CD4-positive, CD25-positive, alpha-beta regulatory T cell (primary cell): Measurements from ENCODE around the gene USP31. TPM values are rescaled to one million over a fixed set of nuclear protein-coding genes. Genes with fewer than 3 reads are reported as not detected.

Source experiments
- ATAC-seq, 2 donors: fragments of 150-1000 bp; cut with Tn5 transposase; one replicate each; pipeline ENCODE4 v1.10.0; 2021; ENCODE audit warnings: low read depth in 2 of 2, moderate number of reproducible peaks in 2 of 2, moderate library complexity in 1 of 2
- DNase-seq, 3 donors: peaks; one replicate each; pipeline versions ENCODE4 v3.0.0 to v3.0.0-alpha.2; 2012 to 2022; ENCODE audit warnings: mixed read lengths in 1 of 3
- H3K27ac ChIP-seq: one replicate; pipeline ENCODE4 v1.7.0; 2013; ENCODE audit warnings: mild to moderate bottlenecking, low read length; ENCODE audit not compliant: insufficient read depth, poor library complexity, severe bottlenecking
- H3K27me3 ChIP-seq: one replicate; pipeline ENCODE4 v1.7.0; 2013; ENCODE audit warnings: low read length; ENCODE audit not compliant: control insufficient read depth, insufficient read depth
- H3K36me3 ChIP-seq: one replicate; pipeline ENCODE4 v1.7.0; 2013; ENCODE audit warnings: mild to moderate bottlenecking, low read length, moderate library complexity; ENCODE audit not compliant: control insufficient read depth, insufficient read depth
- H3K4me1 ChIP-seq: 2 replicates; pipeline ENCODE4 v1.7.0; 2013; ENCODE audit warnings: mild to moderate bottlenecking, low read length; ENCODE audit not compliant: insufficient read depth, control insufficient read depth, poor library complexity, severe bottlenecking
- H3K4me3 ChIP-seq: one replicate; pipeline ENCODE4 v1.7.0; 2013; ENCODE audit warnings: low read depth, mild to moderate bottlenecking, low read length, moderate library complexity
- H3K9me3 ChIP-seq, 2 experiments: 1 replicate in 1 of 2; 2 replicates in 1 of 2; pipeline ENCODE4 v1.7.0; 2013; ENCODE audit warnings: low read length in 2 of 2, mild to moderate bottlenecking in 1 of 2, moderate library complexity in 1 of 2; ENCODE audit not compliant: control insufficient read depth in 2 of 2
- H3K27ac Mint-ChIP-seq, 3 donors: one replicate each; pipeline ENCODE4 v1.8.0; 2020 to 2022; ENCODE audit warnings: mild to moderate bottlenecking in 3 of 3, mixed read lengths in 3 of 3, moderate library complexity in 2 of 3
- H3K27me3 Mint-ChIP-seq: one replicate; pipeline ENCODE4 v1.8.0; 2022; ENCODE audit warnings: mild to moderate bottlenecking, mixed read lengths
- H3K36me3 Mint-ChIP-seq: one replicate; pipeline ENCODE4 v1.8.0; 2020; ENCODE audit warnings: mixed read lengths
- H3K4me1 Mint-ChIP-seq, 4 donors: one replicate each; pipeline ENCODE4 v1.8.0; 2020 to 2022; ENCODE audit warnings: mixed read lengths in 4 of 4, mild to moderate bottlenecking in 1 of 4
- H3K4me3 Mint-ChIP-seq, 4 donors: one replicate each; pipeline ENCODE4 v1.8.0; 2020 to 2022; ENCODE audit warnings: mild to moderate bottlenecking in 4 of 4, mixed read lengths in 4 of 4, moderate library complexity in 3 of 4
- H3K9me3 Mint-ChIP-seq, 7 donors: one replicate each; pipeline ENCODE4 v1.8.0; 2020 to 2022; ENCODE audit warnings: mixed read lengths in 7 of 7, mild to moderate bottlenecking in 3 of 7, moderate library complexity in 2 of 7
- polyA plus RNA-seq, 4 donors: library from polyadenylated mRNA; unstranded; fragments of 300-500 nt; fragmentation: Illumina TruSeq; gene quantifications; one replicate each; pipeline ENCODE4 v1.2.3, GENCODE V29; 2021
- total RNA-seq: library from RNA; stranded (reverse); gene quantifications from one replicate; pipeline ENCODE4 v1.2.3, GENCODE V29; 2022

Gene USP31
- total and polyA plus RNA-seq, 5 donors from 2014 or later, result 0.13 to 4.2 (median 0.40) TPM

DNA sequence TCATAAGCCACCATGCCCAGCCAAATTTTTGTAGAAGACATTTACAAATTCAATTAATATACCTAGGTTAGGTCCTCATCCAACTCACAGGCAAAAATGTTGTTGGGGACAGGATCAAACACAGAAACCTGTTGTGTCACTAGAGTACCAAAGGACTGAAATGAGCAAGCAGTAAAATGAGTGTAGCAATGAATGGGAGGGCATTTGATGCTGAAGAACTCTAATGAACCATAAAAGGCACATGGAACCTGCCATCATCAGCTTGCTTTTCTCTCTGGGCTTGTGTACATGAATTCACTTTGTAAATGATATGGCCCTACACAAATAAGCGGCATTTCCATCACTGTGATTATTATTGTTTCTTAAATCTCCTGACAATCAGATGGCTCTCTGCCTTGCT is 17.8 kb downstream of the USP31 start:
- no peak for DNase-seq
- no peaks in the 10 kb centered on the region for H3K27me3 ChIP-seq
- no peak for ATAC-seq
- H3K27me3 Mint-ChIP-seq, result no peaks in the 10 kb centered on the region
- H3K4me1 ChIP-seq, result no peaks in the 10 kb centered on the region
- no peak overlapping the region for H3K4me3 ChIP-seq
- H3K27ac Mint-ChIP-seq, result no peak overlapping the region
- peaks cover 0 to 6% (median 5%) of the 10 kb centered on the region in 4 donors for H3K4me1 Mint-ChIP-seq
- H3K9me3 ChIP-seq, result peaks cover 0 to 8% of the 10 kb centered on the region in 2 experiments
- H3K4me3 Mint-ChIP-seq, result no peak overlapping the region
- no peak overlapping the region for H3K27ac ChIP-seq
- H3K36me3 Mint-ChIP-seq, result no peaks in the 10 kb centered on the region
- no peaks in the 10 kb centered on the region for H3K36me3 ChIP-seq
- peaks cover 0 to 8% (median 4%) of the 10 kb centered on the region in 7 donors for H3K9me3 Mint-ChIP-seq

DNA sequence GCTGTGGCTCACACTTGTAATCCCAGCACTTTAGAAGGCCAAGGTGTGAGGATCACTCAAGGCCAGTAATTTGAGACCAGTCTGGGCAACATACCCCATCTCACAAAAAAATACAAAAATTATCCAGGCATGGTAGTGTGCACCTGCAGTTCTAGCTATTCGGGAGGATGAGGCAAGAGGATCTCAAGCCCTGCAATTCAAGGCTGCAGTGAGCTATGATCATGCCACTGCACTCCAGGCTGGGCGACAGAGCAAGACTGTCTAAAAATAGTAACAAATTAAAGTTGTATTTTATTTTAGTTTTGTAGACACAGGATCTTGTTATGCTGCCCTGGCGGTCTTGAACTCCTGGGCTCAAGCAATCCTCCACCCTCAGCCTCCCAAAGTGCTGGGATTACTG is 18.2 kb downstream of the USP31 start:
- Mint-ChIP-seq H3K4me3 (no peak overlapping the region), H3K27ac (no peak overlapping the region), H3K27me3 (no peaks in the 10 kb centered on the region), H3K4me1 (peaks cover 0 to 6% (median 5%) of the 10 kb centered on the region in 4 donors), H3K36me3 (no peaks in the 10 kb centered on the region), H3K9me3 (peaks cover 0 to 8% (median 2%) of the 10 kb centered on the region in 7 donors)
- H3K4me1 ChIP-seq, result no peaks in the 10 kb centered on the region
- no peaks in the 10 kb centered on the region for H3K36me3 ChIP-seq
- no peaks in the 10 kb centered on the region for H3K27me3 ChIP-seq
- peaks cover 0 to 8% of the 10 kb centered on the region in 2 experiments for H3K9me3 ChIP-seq
- ATAC-seq (no peak), DNase-seq (no peak)
- no peak overlapping the region for H3K27ac ChIP-seq
- H3K4me3 ChIP-seq, result no peak overlapping the region

DNA sequence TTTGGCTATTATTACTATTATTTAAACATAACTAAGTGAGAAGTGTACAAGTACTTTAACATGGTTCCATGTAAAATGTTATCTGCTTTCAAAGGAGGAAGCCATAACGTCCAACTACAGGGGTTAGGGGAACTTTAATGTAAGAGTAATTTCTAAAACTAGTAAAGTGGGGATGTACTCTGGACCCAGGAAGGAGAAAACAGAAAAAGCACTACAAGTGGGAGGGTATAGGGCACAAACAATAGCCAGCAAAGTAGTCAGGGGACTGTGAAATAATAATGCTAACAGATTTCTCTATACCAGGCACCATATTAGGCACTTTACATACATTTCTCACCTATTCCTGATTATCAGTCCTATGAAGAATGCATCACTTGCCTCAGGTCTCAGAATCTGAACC is 19.6 kb downstream of the USP31 start:
- no peaks in the 10 kb centered on the region for H3K36me3 ChIP-seq
- H3K9me3 ChIP-seq, result peaks cover 0 to under 1% of the 10 kb centered on the region in 2 experiments
- H3K27me3 ChIP-seq, result no peaks in the 10 kb centered on the region
- no peak for DNase-seq
- no peaks in the 10 kb centered on the region for H3K4me1 ChIP-seq
- ATAC-seq, result no peak
- H3K4me1 Mint-ChIP-seq, result peaks cover 0 to 8% (median 2%) of the 10 kb centered on the region in 4 donors
- H3K27ac ChIP-seq, result no peak overlapping the region
- H3K36me3 Mint-ChIP-seq, result no peaks in the 10 kb centered on the region
- no peak overlapping the region for H3K4me3 ChIP-seq
- no peak overlapping the region for H3K4me3 Mint-ChIP-seq
- no peaks in the 10 kb centered on the region for H3K27me3 Mint-ChIP-seq
- peaks cover 0 to 2% (median 0%) of the 10 kb centered on the region in 7 donors for H3K9me3 Mint-ChIP-seq
- no peak overlapping the region for H3K27ac Mint-ChIP-seq

DNA sequence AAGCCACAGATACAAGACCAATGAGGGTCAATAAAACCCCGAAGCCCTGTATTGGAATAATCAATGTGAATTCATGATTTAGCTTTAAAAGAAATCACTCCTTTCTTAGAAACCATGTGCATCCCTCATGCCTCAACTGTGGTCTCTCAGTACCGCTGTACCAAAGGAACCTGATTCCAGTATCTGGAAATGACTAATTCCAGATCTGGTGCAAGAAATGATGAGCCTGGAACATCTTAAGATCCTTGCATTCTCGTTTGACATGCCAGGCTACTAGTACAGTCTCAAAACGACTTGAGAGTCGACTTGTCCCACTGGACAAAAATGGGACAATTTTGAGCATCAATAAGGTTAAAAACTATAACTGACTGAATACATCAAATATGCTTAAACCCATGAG is 21.2 kb downstream of the USP31 start:
- Histone ChIP-seq H3K9me3 (no peaks in the 10 kb centered on the region), H3K27me3 (no peaks in the 10 kb centered on the region), H3K4me1 (no peaks in the 10 kb centered on the region), H3K27ac (no peak overlapping the region), H3K4me3 (no peak overlapping the region), H3K36me3 (no peaks in the 10 kb centered on the region)
- no peaks in the 10 kb centered on the region for H3K36me3 Mint-ChIP-seq
- H3K27me3 Mint-ChIP-seq, result no peaks in the 10 kb centered on the region
- H3K9me3 Mint-ChIP-seq, result peaks cover 0 to 2% (median 0%) of the 10 kb centered on the region in 7 donors
- H3K4me3 Mint-ChIP-seq, result no peak overlapping the region
- DNase-seq (no peak), ATAC-seq (no peak)
- no peak overlapping the region for H3K27ac Mint-ChIP-seq
- H3K4me1 Mint-ChIP-seq, result peaks cover 0 to 8% (median 1%) of the 10 kb centered on the region in 4 donors

DNA sequence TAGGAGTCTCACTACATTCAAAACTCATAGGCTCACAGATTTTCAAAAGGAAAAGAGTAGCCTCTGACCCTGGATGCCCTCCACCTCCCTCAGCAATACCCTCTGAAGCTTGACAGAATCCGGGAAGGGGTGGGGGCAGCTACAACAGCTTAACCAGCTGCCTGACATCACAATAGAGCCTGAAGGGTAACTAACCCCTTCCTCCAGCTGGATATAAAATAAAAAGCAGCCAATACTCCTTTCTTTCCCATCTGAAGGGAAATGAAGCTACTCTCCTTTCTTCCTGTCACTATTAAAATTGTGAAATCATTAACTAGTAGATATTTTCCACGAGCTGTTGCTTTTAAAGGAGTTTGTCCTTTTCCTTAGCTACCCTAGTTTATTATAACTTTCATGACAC is 24.0 kb downstream of the USP31 start:
- peaks cover 4 to 8% (median 6%) of the 10 kb centered on the region in 4 donors for H3K4me1 Mint-ChIP-seq
- peaks cover 0 to 2% (median 0%) of the 10 kb centered on the region in 7 donors for H3K9me3 Mint-ChIP-seq

DNA sequence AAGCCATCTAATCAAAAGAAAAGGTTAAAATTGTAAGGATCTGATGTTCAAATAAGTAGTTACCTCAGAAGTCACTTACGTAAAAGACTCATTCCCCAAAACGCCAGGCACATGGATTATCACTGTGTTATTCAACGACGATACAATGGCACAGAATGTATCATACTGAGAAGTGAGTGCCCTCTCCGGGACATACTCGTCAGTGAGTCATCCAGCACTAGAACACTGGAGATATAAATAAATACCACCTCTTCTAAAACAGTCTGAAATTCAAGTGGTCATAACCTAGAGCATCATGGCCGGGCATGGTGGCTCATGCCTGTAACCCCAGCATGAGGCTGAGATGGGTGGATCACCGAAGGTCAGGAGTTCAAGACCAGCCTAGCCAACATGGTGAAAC is 24.9 kb downstream of the USP31 start:
- Mint-ChIP-seq H3K4me3 (no peak overlapping the region), H3K36me3 (no peaks in the 10 kb centered on the region), H3K9me3 (peaks cover 0 to 2% (median 0%) of the 10 kb centered on the region in 7 donors), H3K4me1 (peaks cover 2 to 10% (median 6%) of the 10 kb centered on the region in 4 donors), H3K27me3 (no peaks in the 10 kb centered on the region), H3K27ac (no peak overlapping the region)
- H3K9me3 ChIP-seq, result no peaks in the 10 kb centered on the region
- H3K4me1 ChIP-seq, result no peaks in the 10 kb centered on the region
- H3K36me3 ChIP-seq, result no peaks in the 10 kb centered on the region
- no peak overlapping the region for H3K27ac ChIP-seq
- no peak overlapping the region for H3K4me3 ChIP-seq
- no peak for DNase-seq
- no peaks in the 10 kb centered on the region for H3K27me3 ChIP-seq
- ATAC-seq, result no peak

More for the DNA sequence above, 24.0 kb downstream of the USP31 start:
- Histone ChIP-seq H3K4me3 (no peak overlapping the region), H3K9me3 (no peaks in the 10 kb centered on the region), H3K27me3 (no peaks in the 10 kb centered on the region), H3K36me3 (no peaks in the 10 kb centered on the region), H3K4me1 (no peaks in the 10 kb centered on the region), H3K27ac (no peak overlapping the region)
- Mint-ChIP-seq H3K27ac (no peak overlapping the region), H3K4me3 (no peak overlapping the region), H3K36me3 (no peaks in the 10 kb centered on the region), H3K27me3 (no peaks in the 10 kb centered on the region)
- no peak for ATAC-seq
- no peak for DNase-seq

DNA sequence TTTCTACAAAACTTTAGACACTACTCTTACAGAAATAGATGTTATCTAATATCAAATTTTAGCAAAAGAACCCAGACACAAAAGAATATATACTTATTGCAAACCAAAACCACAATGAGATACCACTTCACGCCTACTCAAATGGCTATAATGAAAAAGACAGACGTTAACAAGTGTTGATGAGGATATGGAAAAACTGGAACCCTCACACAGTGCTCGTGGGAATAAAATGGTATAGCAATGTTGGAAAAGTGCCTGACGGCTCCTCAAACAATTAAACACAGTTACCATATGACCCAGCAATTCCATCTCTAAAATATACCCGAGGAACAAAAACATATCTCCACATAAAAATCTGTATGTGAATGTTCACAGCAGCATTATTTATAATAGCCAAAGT is 27.1 kb downstream of the USP31 start:
- no peak overlapping the region for H3K4me3 Mint-ChIP-seq
- ATAC-seq (no peak), DNase-seq (no peak)
- Histone ChIP-seq H3K4me1 (no peaks in the 10 kb centered on the region), H3K4me3 (no peak overlapping the region), H3K9me3 (no peaks in the 10 kb centered on the region), H3K27me3 (no peaks in the 10 kb centered on the region), H3K36me3 (no peaks in the 10 kb centered on the region), H3K27ac (no peak overlapping the region)
- H3K27me3 Mint-ChIP-seq, result no peaks in the 10 kb centered on the region
- peaks cover 2 to 8% (median 6%) of the 10 kb centered on the region in 4 donors for H3K4me1 Mint-ChIP-seq
- peaks cover 0 to 2% (median 0%) of the 10 kb centered on the region in 7 donors for H3K9me3 Mint-ChIP-seq
- peak overlapping the region in 1 of 3 donors; percentile 29 for H3K27ac Mint-ChIP-seq
- no peaks in the 10 kb centered on the region for H3K36me3 Mint-ChIP-seq

DNA sequence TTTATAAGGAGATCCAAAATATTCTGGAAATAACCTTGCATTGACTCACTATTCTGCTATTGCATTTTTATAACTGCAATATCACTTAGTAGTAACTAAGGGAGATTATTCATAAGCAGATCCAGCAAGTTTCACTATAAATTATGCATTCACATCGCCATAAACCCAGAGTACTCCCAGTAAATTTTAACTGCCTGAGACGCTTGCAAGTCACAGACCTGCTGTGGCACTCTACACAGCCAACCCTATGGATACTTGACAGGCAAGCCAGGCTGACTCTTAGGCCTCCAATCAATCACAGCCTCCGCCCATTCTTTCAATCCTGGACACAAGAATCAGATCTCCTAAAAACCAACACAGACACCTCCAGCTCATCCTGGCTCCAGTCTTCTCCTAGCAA is 28.2 kb downstream of the USP31 start:
- Histone ChIP-seq H3K27me3 (no peaks in the 10 kb centered on the region), H3K4me1 (no peaks in the 10 kb centered on the region), H3K9me3 (no peaks in the 10 kb centered on the region), H3K4me3 (no peak overlapping the region), H3K27ac (no peak overlapping the region), H3K36me3 (no peaks in the 10 kb centered on the region)
- no peak for ATAC-seq
- Mint-ChIP-seq H3K27me3 (no peaks in the 10 kb centered on the region), H3K4me1 (peaks cover 2 to 8% (median 6%) of the 10 kb centered on the region in 4 donors), H3K4me3 (no peak overlapping the region), H3K36me3 (no peaks in the 10 kb centered on the region), H3K9me3 (peaks cover 0 to 2% (median 0%) of the 10 kb centered on the region in 7 donors), H3K27ac (peak overlapping the region; percentile 6 to 63 (median 20))
- no peak for DNase-seq
